B cell (primary cell): ENCODE data around the gene FHIT. TPM values are rescaled to one million over a fixed set of nuclear protein-coding genes. Genes with fewer than 3 reads are reported as not detected.
"Not testable (repeated sequence)": the region's sequence is repeated elsewhere in the genome, so short reads cannot be mapped to it uniquely, and the experiment has no call there.

Experiments used
- ATAC-seq: fragments of 200-7000 bp; cut with Tn5 transposase; one replicate; pipeline ENCODE4 v1.10.0; 2021; ENCODE audit warnings: low read depth, mild to moderate bottlenecking, moderate number of reproducible peaks, moderate library complexity
- CTCF ChIA-PET: fragments of 350-600 bp; sonication (Branson Sonifier 250); formaldehyde crosslinking; loops from one replicate; lab custom pipeline; 2021; ENCODE audit warnings: antibody characterized with exemption, inconsistent platforms; lab: Charles Lee
- POLR2A ChIA-PET: fragments of 350-600 bp; sonication (Branson Sonifier 250); formaldehyde crosslinking; loops from one replicate; lab custom pipeline; 2021; ENCODE audit warnings: antibody characterized with exemption; lab: Charles Lee
- DNase-seq: peaks from one replicate; pipeline ENCODE4 v3.0.0; 2013
- H2AFZ ChIP-seq: 2 replicates; pipeline ENCODE4 v1.6.1; 2012; ENCODE audit warnings: mild to moderate bottlenecking, low read depth, low read length; ENCODE audit not compliant: insufficient read depth, poor library complexity, severe bottlenecking
- H3K27ac ChIP-seq, 2 donors: 1 replicate in 1 of 2; 2 replicates in 1 of 2; pipeline ENCODE4 v1.5.1; 2012 to 2013; ENCODE audit warnings: low read length in 2 of 2, mild to moderate bottlenecking in 2 of 2, moderate library complexity in 1 of 2
- H3K27me3 ChIP-seq, 4 experiments: fragments of 200-600 bp in 1 of 4; sonication (generic) in 1 of 4; replicated peaks in 1 of 4; 1 replicate in 2 of 4; 2 replicates in 2 of 4; pipeline versions ENCODE4 v1.6.1 to v1.7.0; 2013 to 2016; ENCODE audit warnings: low read length in 3 of 4, mild to moderate bottlenecking in 2 of 4, mixed read lengths in 1 of 4, moderate library complexity in 1 of 4; ENCODE audit not compliant: insufficient read depth in 4 of 4, control insufficient read depth in 3 of 4; ENCODE audit errors: control extremely low read depth in 1 of 4
- H3K36me3 ChIP-seq, 2 experiments: replicated peaks in 1 of 2; 1 replicate in 1 of 2; 2 replicates in 1 of 2; pipeline versions ENCODE4 v1.6.1 to v1.7.1; 2013; ENCODE audit warnings: low read length in 1 of 2; ENCODE audit not compliant: insufficient read depth in 2 of 2, control insufficient read depth in 1 of 2; ENCODE audit errors: control extremely low read depth in 1 of 2, extremely low read depth in 1 of 2
- H3K4me1 ChIP-seq, 2 donors: fragments of 200-600 bp in 1 of 2; sonication (generic) in 1 of 2; 1 replicate in 1 of 2; 2 replicates in 1 of 2; pipeline versions ENCODE4 v1.5.1 to v1.6.1; 2013 to 2017; ENCODE audit warnings: low read length in 2 of 2; ENCODE audit not compliant: control insufficient read depth in 2 of 2, insufficient read depth in 2 of 2
- H3K4me2 ChIP-seq: replicated peaks from 2 replicates; pipeline ENCODE3; 2012; ENCODE audit warnings: mild to moderate bottlenecking, low read depth, low read length; ENCODE audit not compliant: poor library complexity, severe bottlenecking
- H3K4me3 ChIP-seq, 5 experiments: fragments of 200-600 bp in 1 of 5; sonication (generic) in 1 of 5; 1 replicate in 3 of 5; 2 replicates in 2 of 5; pipeline versions ENCODE4 v1.5.1 to v1.7.0; 2011 to 2016; ENCODE audit warnings: low read length in 4 of 5, mild to moderate bottlenecking in 4 of 5, low read depth in 2 of 5, control low read depth in 1 of 5, moderate library complexity in 1 of 5; ENCODE audit not compliant: insufficient read depth in 1 of 5; ENCODE audit errors: control extremely low read depth in 1 of 5, extremely low read depth in 1 of 5
- H3K79me2 ChIP-seq: fragments of 200-600 bp; sonication (generic); one replicate; pipeline ENCODE4 v1.6.0; 2016; ENCODE audit warnings: low read length; ENCODE audit not compliant: control insufficient read depth, insufficient read depth
- H3K9ac ChIP-seq: fragments of 200-600 bp; sonication (generic); 2 replicates; pipeline ENCODE4 v1.6.1; 2017; ENCODE audit warnings: mild to moderate bottlenecking, low read length, moderate library complexity
- H3K9me3 ChIP-seq, 3 donors: one replicate each; pipeline versions ENCODE4 v1.6.1 to v1.7.1; 2013; ENCODE audit warnings: low read length in 2 of 3; ENCODE audit not compliant: control insufficient read depth in 2 of 3, insufficient read depth in 1 of 3; ENCODE audit errors: control extremely low read depth in 1 of 3
- H4K20me1 ChIP-seq: 2 replicates; pipeline ENCODE4 v1.6.0; 2012; ENCODE audit warnings: mild to moderate bottlenecking, low read length; ENCODE audit not compliant: insufficient read depth, control insufficient read depth, poor library complexity, severe bottlenecking
- H3K27ac Mint-ChIP-seq: one replicate; pipeline ENCODE4 v1.8.0; 2021; ENCODE audit warnings: mixed read lengths
- H3K27me3 Mint-ChIP-seq: one replicate; pipeline ENCODE4 v1.8.0; 2021; ENCODE audit warnings: mixed read lengths
- H3K4me1 Mint-ChIP-seq: one replicate; pipeline ENCODE4 v1.8.0; 2021; ENCODE audit warnings: mixed read lengths
- H3K4me3 Mint-ChIP-seq: one replicate; pipeline ENCODE4 v1.8.0; 2021; ENCODE audit warnings: mixed read lengths
- H3K9me3 Mint-ChIP-seq: one replicate; pipeline ENCODE4 v1.8.0; 2022; ENCODE audit warnings: mixed read lengths; ENCODE audit not compliant: insufficient read depth
- EZH2 ChIP-seq: IDR thresholded peaks from 2 replicates; pipeline ENCODE4 v1.6.1; 2012; ENCODE audit warnings: borderline replicate concordance, low read depth, mild to moderate bottlenecking, moderate library complexity, low read length; ENCODE audit not compliant: insufficient read depth, poor library complexity, severe bottlenecking
- WGBS: methylation state at CpG from one replicate; pipeline ENCODE4 v1.1.5; 2013; ENCODE audit warnings: missing lambda C conversion rate; ENCODE audit not compliant: insufficient coverage; 5-methylcytosine and 5-hydroxymethylcytosine counted together
- intact Hi-C: fragments of 100-400 bp; cut with micrococcal nuclease; formaldehyde crosslinking; loops from one replicate; pipeline ENCODE4 v1.10.0; 2022
- polyA plus RNA-seq: library from polyadenylated mRNA; depleted of rRNA; stranded (reverse); fragments of >200 nt; gene quantifications from 2 replicates; pipeline ENCODE4 v1.2.3, GENCODE V29; 2012
- total RNA-seq, 2 donors: library from RNA; stranded (reverse); fragments of 120-200 nt in 1 of 2; gene quantifications; 1 replicate in 1 of 2; 2 replicates in 1 of 2; pipeline versions ENCODE4 v1.2.3 to v1.2.4, GENCODE V29; 2013 to 2022
- TF ChIP-seq, protein P1 (sequence below): fragments of 200-600 bp; IDR thresholded peaks from one replicate; pipeline ENCODE4 v1.8.0; 2022; ENCODE audit warnings: antibody characterized with exemption, mild to moderate bottlenecking

FHIT gene
- total and polyA plus RNA-seq, 2 donors (not counting 1 experiment from before 2014, with no cell fraction given) = 1.7 to 7.8 TPM

DNA sequence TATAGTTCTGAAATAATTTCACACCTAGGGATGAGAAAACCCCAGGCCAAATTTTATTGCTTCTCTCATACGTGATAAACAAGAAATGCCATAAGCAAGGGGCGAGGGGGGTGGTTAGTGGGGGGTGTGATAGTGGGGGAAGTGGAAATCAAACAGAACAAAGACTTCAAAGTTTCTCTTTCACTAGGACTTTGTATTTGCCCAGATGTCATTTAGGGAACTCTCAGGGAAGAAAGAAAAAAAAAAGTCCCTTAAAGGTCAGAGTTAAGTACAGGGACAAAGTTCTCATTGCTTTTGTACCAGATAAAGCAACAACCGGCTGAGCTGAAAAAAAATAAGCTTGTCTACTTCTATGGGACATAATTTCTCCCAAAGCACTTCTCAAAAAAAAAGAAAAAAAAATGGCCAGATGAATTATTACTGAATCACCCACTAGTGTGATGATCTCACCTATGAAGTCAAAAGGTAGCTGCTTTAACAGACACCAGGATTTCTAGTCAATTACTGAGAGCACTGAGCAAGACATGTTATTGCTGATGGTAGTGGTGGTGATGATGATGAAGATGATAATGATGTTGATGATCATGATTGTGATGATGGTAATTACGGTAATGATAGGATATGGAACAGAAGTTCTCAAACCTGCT is 56.2 kb downstream of the FHIT start:
- Mint-ChIP-seq H3K27me3 (no peaks in the 10 kb centered on the region), H3K4me3 (no peak overlapping the region), H3K9me3 (no peaks in the 10 kb centered on the region), H3K4me1 (peaks cover 2% of the 10 kb centered on the region), H3K27ac (no peak overlapping the region)
- Histone ChIP-seq H3K9ac (no peak overlapping the region), H3K9me3 (no peaks in the 10 kb centered on the region), H3K4me1 (no peaks in the 10 kb centered on the region), H2AFZ (no peak overlapping the region), H4K20me1 (no peaks in the 10 kb centered on the region), H3K36me3 (no peaks in the 10 kb centered on the region), H3K4me2 (no peak overlapping the region), H3K4me3 (no peak overlapping the region), H3K27ac (no peak overlapping the region), H3K79me2 (no peaks in the 10 kb centered on the region), H3K27me3 (no peaks in the 10 kb centered on the region)
- no peak for DNase-seq
- ChIA-PET CTCF (no interaction called here), POLR2A (no interaction called here)
- intact Hi-C loops = no loop called here
- ATAC-seq = no peak
- no CpG with 5 or more reads among the region's 4 CpGs for WGBS
- TF ChIP-seq, protein P1, sequence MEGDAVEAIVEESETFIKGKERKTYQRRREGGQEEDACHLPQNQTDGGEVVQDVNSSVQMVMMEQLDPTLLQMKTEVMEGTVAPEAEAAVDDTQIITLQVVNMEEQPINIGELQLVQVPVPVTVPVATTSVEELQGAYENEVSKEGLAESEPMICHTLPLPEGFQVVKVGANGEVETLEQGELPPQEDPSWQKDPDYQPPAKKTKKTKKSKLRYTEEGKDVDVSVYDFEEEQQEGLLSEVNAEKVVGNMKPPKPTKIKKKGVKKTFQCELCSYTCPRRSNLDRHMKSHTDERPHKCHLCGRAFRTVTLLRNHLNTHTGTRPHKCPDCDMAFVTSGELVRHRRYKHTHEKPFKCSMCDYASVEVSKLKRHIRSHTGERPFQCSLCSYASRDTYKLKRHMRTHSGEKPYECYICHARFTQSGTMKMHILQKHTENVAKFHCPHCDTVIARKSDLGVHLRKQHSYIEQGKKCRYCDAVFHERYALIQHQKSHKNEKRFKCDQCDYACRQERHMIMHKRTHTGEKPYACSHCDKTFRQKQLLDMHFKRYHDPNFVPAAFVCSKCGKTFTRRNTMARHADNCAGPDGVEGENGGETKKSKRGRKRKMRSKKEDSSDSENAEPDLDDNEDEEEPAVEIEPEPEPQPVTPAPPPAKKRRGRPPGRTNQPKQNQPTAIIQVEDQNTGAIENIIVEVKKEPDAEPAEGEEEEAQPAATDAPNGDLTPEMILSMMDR = no peak
- TF ChIP-seq EZH2 = no peak

DNA sequence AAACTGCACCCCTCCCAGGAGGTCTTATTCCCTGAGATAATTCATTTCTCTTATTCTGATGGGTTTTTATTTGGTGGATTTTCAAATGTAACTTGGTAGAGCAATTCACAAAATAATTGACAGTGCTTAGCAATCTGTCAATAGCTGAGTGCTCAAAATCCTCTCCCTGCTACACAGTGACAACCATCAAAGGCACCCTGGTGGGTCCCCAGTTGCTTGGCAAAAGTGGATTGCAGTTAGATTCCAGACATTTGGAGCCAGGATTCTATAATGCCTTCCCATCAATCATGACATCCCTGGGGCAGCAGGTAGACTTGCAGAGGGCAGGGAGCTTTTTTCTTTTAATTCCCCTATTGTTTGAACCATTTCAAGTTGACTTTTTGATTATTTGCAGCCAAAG is 59.0 kb downstream of the FHIT start:
- POLR2A ChIA-PET = no interaction called here
- peaks cover 2% of the 10 kb centered on the region for H3K4me1 Mint-ChIP-seq

DNA sequence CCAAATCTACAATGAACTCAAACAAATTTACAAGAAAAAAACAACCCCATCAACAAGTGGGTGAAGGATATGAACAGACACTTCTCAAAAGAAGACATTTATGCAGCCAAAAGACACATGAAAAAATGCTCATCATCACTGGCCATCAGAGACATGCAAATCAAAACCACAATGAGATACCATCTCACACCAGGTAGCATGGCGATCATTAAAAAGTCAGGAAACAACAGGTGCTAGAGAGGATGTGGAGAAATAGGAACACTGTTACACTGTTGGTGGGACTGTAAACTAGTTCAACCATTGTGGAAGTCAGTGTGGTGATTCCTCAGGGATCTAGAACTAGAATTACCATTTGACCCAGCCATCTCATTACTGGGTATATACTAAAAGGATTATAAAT is 61.0 kb downstream of the FHIT start:
- H3K4me1 Mint-ChIP-seq, H3K27ac Mint-ChIP-seq, H3K4me2 ChIP-seq, H3K9ac ChIP-seq, POLR2A ChIA-PET, H3K9me3 ChIP-seq, H2AFZ ChIP-seq, H3K27me3 ChIP-seq, H3K4me1 ChIP-seq, H3K4me3 ChIP-seq, H3K9me3 Mint-ChIP-seq, H4K20me1 ChIP-seq, H3K36me3 ChIP-seq, intact Hi-C loops, H3K4me3 Mint-ChIP-seq, DNase-seq, H3K79me2 ChIP-seq, H3K27ac ChIP-seq, ATAC-seq, CTCF ChIA-PET, H3K27me3 Mint-ChIP-seq: not testable (repeated sequence)
- WGBS = no CpG with 5 or more reads among the region's 1 CpG

More for the DNA sequence above, 59.0 kb downstream of the FHIT start:
- no peaks in the 10 kb centered on the region for H3K36me3 ChIP-seq
- H4K20me1 ChIP-seq = no peaks in the 10 kb centered on the region
- CTCF ChIA-PET = no interaction called here
- no peak overlapping the region for H3K9ac ChIP-seq
- TF ChIP-seq, protein P1 = no peak
- no peak for TF ChIP-seq EZH2
- ATAC-seq (no peak), DNase-seq (no peak)
- no peaks in the 10 kb centered on the region for H3K27me3 Mint-ChIP-seq
- H3K27me3 ChIP-seq = no peaks in the 10 kb centered on the region
- intact Hi-C loops = no loop called here
- H3K4me3 Mint-ChIP-seq = no peak overlapping the region
- H3K79me2 ChIP-seq = no peaks in the 10 kb centered on the region
- H3K4me1 ChIP-seq = no peaks in the 10 kb centered on the region
- H3K27ac ChIP-seq = no peak overlapping the region
- H3K4me3 ChIP-seq = no peak overlapping the region
- H3K27ac Mint-ChIP-seq = no peak overlapping the region
- no peaks in the 10 kb centered on the region for H3K9me3 Mint-ChIP-seq
- H3K9me3 ChIP-seq = no peaks in the 10 kb centered on the region
- no peak overlapping the region for H3K4me2 ChIP-seq
- H2AFZ ChIP-seq = no peak overlapping the region
